Activated CD8-positive, alpha-beta memory T cell treated with anti-CD3 and anti-CD28 coated beads for 1 hour (primary cell): ENCODE measurements around the gene UBXN6.

Experiments used
- DNase-seq, 2 donors: peaks; one replicate each; pipeline ENCODE4 v3.0.0-alpha.2; 2020; ENCODE audit warnings: low read depth in 1 of 2; ENCODE audit errors: extremely low read depth in 1 of 2

The UBXN6 gene

GRCh38 chr19:4413588-4413987, 44.0 kb downstream of the UBXN6 start:
- no peak for DNase-seq

GRCh38 chr19:4409123-4409933, 48.3 kb downstream of the UBXN6 start:
- DNase-seq, result no peak

GRCh38 chr19:4406626-4407025, 51.0 kb downstream of the UBXN6 start:
- DNase-seq, result no peak

- no peak for DNase-seq
Measured at GRCh38 chr19:4405977-4406376, 51.6 kb downstream of the UBXN6 start.

- DNase-seq, result no peak
Measured at GRCh38 chr19:4403005-4403761, 54.4 kb downstream of the UBXN6 start.

- peak; percentile 97 to 98 for DNase-seq
Measured at GRCh38 chr19:4402171-4403004, 55.2 kb downstream of the UBXN6 start, which contains the start of gene CHAF1A. TSS of gene CHAF1A (plus strand) at chr19:4402640. CDS start at chr19:4402763, 123 bp downstream.

- DNase-seq, result no peak
Measured at GRCh38 chr19:4401769-4402170, 55.8 kb downstream of the UBXN6 start.

- peak; percentile 86 to 90 for DNase-seq
Measured at GRCh38 chr19:4400135-4400936, 57.3 kb downstream of the UBXN6 start, which contains the start of gene SH3GL1. TSS of gene SH3GL1 (minus strand) at chr19:4400547. CDS start at chr19:4400368, 179 bp downstream.

GRCh38 chr19:4399812-4400134, 57.8 kb downstream of the UBXN6 start:
- DNase-seq, result no peak

GRCh38 chr19:4396949-4397783, 60.4 kb downstream of the UBXN6 start:
- no peak for DNase-seq
